Mucosa of gallbladder (tissue), 1 donor: ENCODE results near the gene OTC. TPM values are rescaled to one million over a fixed set of nuclear protein-coding genes. Genes with fewer than 3 reads are reported as not detected.

Experiments used
- DNase-seq: peaks from one replicate; pipeline ENCODE4 v3.0.0-alpha.2; 2020; ENCODE audit warnings: low spot score
- total RNA-seq: library from RNA; stranded (reverse); gene quantifications from one replicate; pipeline ENCODE4 v1.2.1, GENCODE V29; 2021
- donor health status: DM: no; HTN: no; CAD: no.

The OTC gene
- total RNA-seq, 1 donor from 2014 or later: 4.1 TPM

DNA sequence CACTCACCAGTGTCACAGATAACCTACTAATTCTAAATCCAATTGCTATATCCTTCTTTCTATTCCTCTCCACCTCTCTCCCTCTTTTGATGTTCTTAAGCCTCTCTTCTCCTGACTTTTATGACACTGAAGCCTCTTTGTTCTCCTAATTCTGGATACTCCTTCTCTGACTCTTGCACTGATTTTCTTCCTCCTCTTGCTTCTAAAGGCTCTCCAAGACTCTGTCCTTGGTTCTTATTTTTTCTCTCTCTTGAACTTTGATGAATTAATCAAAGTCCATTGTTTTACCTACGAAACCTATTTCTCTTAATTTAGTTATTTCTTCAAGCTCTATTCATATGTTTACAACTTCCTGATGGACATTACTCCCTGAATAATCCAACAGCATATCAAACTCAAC, 113.3 kb downstream of the OTC start:
- DNase-seq: no peak

- no peak for DNase-seq
Observed at GRCh38 chrX:38468563-38469157, 116.3 kb downstream of the OTC start.

Other genes with a start within 250 kb of the OTC start
- 59.5 TPM for gene SRPX, start 131.7 kb upstream of the OTC start, total RNA-seq
- gene RPGR, start 25.1 kb upstream of the OTC start, total RNA-seq: 10.4 TPM
- 27.3 TPM for gene TSPAN7, start 208.9 kb downstream of the OTC start, total RNA-seq